ENCODE results near the gene ZBED1.

Gene ZBED1

GRCh38 chrX:2447484-2447883, 53.3 kb downstream of the ZBED1 start:
- no peak overlapping the region for H3K27ac ChIP-seq
- TF ChIP-seq CTCF (conservative IDR thresholded peaks at IDR 0.05), result no peak

DNA sequence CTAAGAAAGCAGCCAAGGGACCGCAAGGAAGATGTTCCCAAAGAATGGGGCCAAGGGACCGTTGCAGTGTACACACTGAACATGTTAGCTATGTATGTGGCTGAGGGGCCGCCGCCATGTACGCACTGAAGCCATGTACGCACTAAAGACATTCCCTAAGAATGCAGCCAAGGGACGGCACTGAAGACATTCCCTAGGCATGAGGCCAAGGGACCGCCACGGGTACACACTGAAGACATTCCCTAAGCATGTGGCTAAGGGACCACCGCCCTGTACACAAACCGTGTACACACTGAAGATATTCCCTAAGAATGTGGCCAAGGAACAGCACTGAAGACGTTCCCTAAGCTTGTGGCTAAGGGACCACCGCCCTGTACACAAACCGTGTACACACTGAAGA, 54.0 kb downstream of the ZBED1 start:
- no peak overlapping the region for H3K27ac ChIP-seq
- TF ChIP-seq CTCF (conservative IDR thresholded peaks at IDR 0.05), result no peak

DNA sequence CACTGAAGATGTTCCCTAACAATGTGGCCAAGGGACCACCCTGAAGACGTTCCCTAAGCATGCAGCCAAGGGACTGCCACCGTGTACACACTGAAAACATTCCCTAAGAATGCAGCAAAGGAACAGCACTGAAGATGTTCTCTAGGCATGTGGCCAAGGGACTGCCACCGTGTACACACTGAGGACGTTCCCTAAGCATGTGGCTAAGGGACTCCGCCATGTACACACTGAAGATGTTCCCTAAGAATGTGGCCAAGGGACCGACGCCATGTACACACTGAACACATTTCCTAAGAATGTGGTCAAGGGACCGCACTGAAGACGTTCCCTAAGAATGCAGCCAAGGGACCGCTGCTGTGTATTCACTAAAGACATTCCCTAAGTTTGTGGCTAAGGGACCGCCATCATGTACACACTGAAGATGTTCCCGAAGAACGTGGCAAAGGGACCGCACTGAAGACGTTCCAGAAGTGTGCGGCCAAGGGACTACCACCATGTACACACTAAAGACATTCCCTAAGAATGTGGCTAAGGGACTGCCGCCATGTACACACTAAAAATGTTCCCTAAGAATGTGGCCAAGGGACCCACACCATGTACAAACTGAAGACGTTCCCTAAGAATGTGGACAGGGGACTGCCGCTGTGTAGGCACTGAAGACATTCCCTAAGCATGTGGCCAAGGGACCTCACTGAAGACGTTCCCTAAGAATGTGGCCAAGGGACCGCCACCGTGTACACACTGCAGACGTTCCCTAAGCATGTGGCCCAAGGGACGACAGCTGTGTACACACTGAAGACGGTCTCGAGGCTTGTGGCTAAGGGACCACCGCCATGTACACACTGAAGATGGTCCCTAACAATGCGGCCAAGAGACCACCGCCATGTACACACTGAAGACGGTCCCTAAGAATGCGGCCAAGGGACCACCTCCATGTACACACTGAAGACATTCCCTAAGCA, 54.8 kb downstream of the ZBED1 start:
- H3K27ac ChIP-seq, result no peak overlapping the region
- TF ChIP-seq CTCF (conservative IDR thresholded peaks at IDR 0.05), result no peak

DNA sequence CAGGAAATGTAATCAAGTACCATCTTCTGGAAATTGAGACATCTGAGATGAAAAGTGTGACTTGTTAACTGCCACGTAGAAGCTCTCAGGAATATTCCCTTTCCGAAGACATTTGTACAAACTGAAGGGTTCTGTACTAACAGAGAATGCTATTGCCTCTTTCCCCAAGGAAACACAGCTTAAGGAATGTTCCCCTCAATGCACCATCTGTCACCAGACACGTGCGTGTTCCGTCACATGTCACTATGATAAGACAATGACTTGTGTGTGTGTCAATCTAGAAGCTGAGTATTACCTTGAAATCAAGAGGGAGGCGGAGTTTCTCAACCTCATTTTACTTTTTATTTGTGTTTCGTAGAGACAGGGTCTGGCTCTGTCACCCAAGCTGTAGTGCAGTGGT, 58.1 kb downstream of the ZBED1 start:
- H3K27ac ChIP-seq, result no peak overlapping the region
- no peak for TF ChIP-seq CTCF (conservative IDR thresholded peaks at IDR 0.05)

GRCh38 chrX:2441466-2441865, 59.3 kb downstream of the ZBED1 start:
- TF ChIP-seq CTCF (conservative IDR thresholded peaks at IDR 0.05), result no peak
- no peak overlapping the region for H3K27ac ChIP-seq

DNA sequence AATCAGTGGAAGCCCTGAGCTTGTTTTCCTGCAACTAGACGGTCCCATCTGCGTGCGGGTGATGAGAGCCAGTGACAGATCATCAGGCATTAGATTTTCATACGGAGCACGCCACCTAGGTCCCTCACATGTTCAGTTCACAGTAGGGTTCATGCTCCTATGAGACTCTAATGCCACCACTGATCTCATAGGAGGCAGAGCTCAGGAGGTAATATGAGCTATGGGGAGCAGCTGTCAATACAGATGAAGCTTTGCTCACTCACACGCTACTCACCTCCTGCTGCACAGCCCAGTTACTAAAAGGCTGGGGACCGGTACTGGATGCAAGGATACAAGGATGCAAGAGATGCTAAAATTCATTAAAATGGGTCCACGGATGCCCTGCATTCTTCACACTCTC, 61.2 kb downstream of the ZBED1 start:
- H3K27ac ChIP-seq, result no peak overlapping the region
- no peak for TF ChIP-seq CTCF (conservative IDR thresholded peaks at IDR 0.05)

Data from VCaP (cell line).